ENCODE measurements around the gene CAMTA1.

Gene CAMTA1

DNA sequence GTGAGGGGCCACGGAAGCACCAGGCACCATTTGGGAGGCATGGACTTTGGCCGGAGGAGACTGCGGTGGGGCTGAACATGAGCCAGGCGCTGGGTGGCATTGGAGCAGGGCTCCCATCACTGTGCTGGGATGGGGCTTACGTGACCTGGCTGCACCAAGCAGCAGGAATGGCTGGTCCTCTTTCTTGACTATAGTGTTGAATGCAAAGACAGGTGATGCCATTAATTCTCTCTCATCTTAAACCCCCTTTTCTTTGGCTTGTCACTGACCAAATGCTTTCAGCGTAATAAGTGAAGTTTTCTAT is 447.9 kb downstream of the CAMTA1 start:
- no peak for TF ChIP-seq CTCF (IDR thresholded peaks at IDR 0.05; ENCODE audit: low read depth, low read length)
- no peak overlapping the region for H3K4me3 ChIP-seq (ENCODE audit: low read depth, low read length)

- H3K4me3 ChIP-seq (ENCODE audit: low read depth, low read length), result no peak overlapping the region
- no peak for TF ChIP-seq CTCF (IDR thresholded peaks at IDR 0.05; ENCODE audit: low read depth, low read length)
These were observed 448.6 kb downstream of the CAMTA1 start for GRCh38 chr1:7233646-7234470.

- H3K4me3 ChIP-seq (ENCODE audit: low read depth, low read length), result no peak overlapping the region
- TF ChIP-seq CTCF (IDR thresholded peaks at IDR 0.05; ENCODE audit: low read depth, low read length), result no peak
These were observed 449.2 kb downstream of the CAMTA1 start for GRCh38 chr1:7234471-7234755.

- H3K4me3 ChIP-seq (ENCODE audit: low read depth, low read length), result no peak overlapping the region
- no peak for TF ChIP-seq CTCF (IDR thresholded peaks at IDR 0.05; ENCODE audit: low read depth, low read length)
These were observed 450.7 kb downstream of the CAMTA1 start for GRCh38 chr1:7235871-7236517.

- no peak overlapping the region for H3K4me3 ChIP-seq (ENCODE audit: low read depth, low read length)
- TF ChIP-seq CTCF (IDR thresholded peaks at IDR 0.05; ENCODE audit: low read depth, low read length), result no peak
These were observed 451.7 kb downstream of the CAMTA1 start for GRCh38 chr1:7236844-7237515.

GRCh38 chr1:7247158-7247557 is 461.9 kb downstream of the CAMTA1 start:
- TF ChIP-seq CTCF (IDR thresholded peaks at IDR 0.05; ENCODE audit: low read depth, low read length), result no peak
- no peak overlapping the region for H3K4me3 ChIP-seq (ENCODE audit: low read depth, low read length)

All from WI38 (cell line).